Measurements from ENCODE around the gene ZNF579. TPM values are rescaled to one million over a fixed set of nuclear protein-coding genes. Genes with fewer than 3 reads are reported as not detected.

The ZNF579 gene
- total and polyA plus RNA-seq, 2 of the 13 experiments (the other 11 are each of a cell fraction or from before 2014, with no cell fraction given): 2.1 to 2.9 TPM

DNA sequence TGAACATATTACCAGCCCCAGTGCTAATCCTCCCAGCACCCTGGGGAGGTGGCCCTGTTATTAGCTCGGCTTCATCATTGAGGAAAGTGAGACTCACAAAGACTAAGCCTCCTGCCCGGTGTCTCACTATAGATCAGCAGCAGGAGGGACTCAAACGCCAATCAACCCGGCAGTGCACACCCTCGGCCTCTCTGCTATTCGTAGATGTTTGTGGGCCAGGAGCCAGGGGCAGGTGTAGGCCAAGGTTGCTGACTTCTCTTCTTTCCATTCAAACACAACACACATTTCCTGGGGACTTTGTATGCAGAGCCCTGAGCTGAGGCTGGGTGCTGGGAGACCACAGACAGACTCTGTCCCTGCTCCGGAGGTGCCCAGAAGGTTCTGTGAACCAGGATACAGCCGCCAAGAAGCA lies 25.9 kb downstream of the ZNF579 start:
- in situ Hi-C loops (cut with HindIII; ENCODE audit: extremely low pct_ligation_motif_present, low pct_unique_long_range_greater_than_20kb): no loop called here
- 4% methylated on average over 8 of the region's 8 CpGs for WGBS (ENCODE audit: low lambda C conversion rate)
- TF ChIP-seq SOX5 (CRISPR knock-in tag; IDR thresholded peaks at IDR 0.05; ENCODE audit: borderline replicate concordance): peak; percentile 32; the same call in 1 of the 2 replicates
- peak; percentile 55; the same call in 1 of the 2 replicates for TF ChIP-seq SALL1 (CRISPR knock-in tag; IDR thresholded peaks at IDR 0.05)
- TF ChIP-seq RXRA (CRISPR knock-in tag; IDR thresholded peaks at IDR 0.05): 0 out of 2 replicates have a peak, but pooled peaks have one; percentile 18
- TF ChIP-seq ZMYM2 (CRISPR knock-in tag; IDR thresholded peaks at IDR 0.05): no peak
- TF ChIP-seq ZNF446 (CRISPR knock-in tag; IDR thresholded peaks at IDR 0.05): no peak
- TF ChIP-seq RAD21 (CRISPR knock-in tag; IDR thresholded peaks at IDR 0.05): no peak
- TF ChIP-seq ZNF598 (CRISPR knock-in tag; IDR thresholded peaks at IDR 0.05; ENCODE audit: borderline replicate concordance): no peak
- TF ChIP-seq SIN3A (IDR thresholded peaks at IDR 0.05; ENCODE audit: borderline replicate concordance, low read depth, low read length): no peak
- TF ChIP-seq, protein P1, sequence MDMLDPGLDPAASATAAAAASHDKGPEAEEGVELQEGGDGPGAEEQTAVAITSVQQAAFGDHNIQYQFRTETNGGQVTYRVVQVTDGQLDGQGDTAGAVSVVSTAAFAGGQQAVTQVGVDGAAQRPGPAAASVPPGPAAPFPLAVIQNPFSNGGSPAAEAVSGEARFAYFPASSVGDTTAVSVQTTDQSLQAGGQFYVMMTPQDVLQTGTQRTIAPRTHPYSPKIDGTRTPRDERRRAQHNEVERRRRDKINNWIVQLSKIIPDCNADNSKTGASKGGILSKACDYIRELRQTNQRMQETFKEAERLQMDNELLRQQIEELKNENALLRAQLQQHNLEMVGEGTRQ (IDR thresholded peaks at IDR 0.05; ENCODE audit: low read depth, low read length): no peak
- TF ChIP-seq, protein P1 (CRISPR knock-in tag; IDR thresholded peaks at IDR 0.05; ENCODE audit: borderline replicate concordance): no peak
- TF ChIP-seq, protein P2, sequence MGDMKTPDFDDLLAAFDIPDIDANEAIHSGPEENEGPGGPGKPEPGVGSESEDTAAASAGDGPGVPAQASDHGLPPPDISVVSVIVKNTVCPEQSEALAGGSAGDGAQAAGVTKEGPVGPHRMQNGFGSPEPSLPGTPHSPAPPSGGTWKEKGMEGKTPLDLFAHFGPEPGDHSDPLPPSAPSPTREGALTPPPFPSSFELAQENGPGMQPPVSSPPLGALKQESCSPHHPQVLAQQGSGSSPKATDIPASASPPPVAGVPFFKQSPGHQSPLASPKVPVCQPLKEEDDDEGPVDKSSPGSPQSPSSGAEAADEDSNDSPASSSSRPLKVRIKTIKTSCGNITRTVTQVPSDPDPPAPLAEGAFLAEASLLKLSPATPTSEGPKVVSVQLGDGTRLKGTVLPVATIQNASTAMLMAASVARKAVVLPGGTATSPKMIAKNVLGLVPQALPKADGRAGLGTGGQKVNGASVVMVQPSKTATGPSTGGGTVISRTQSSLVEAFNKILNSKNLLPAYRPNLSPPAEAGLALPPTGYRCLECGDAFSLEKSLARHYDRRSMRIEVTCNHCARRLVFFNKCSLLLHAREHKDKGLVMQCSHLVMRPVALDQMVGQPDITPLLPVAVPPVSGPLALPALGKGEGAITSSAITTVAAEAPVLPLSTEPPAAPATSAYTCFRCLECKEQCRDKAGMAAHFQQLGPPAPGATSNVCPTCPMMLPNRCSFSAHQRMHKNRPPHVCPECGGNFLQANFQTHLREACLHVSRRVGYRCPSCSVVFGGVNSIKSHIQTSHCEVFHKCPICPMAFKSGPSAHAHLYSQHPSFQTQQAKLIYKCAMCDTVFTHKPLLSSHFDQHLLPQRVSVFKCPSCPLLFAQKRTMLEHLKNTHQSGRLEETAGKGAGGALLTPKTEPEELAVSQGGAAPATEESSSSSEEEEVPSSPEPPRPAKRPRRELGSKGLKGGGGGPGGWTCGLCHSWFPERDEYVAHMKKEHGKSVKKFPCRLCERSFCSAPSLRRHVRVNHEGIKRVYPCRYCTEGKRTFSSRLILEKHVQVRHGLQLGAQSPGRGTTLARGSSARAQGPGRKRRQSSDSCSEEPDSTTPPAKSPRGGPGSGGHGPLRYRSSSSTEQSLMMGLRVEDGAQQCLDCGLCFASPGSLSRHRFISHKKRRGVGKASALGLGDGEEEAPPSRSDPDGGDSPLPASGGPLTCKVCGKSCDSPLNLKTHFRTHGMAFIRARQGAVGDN (CRISPR knock-in tag; IDR thresholded peaks at IDR 0.05): peak; percentile 51
- TF ChIP-seq KDM3A (CRISPR knock-in tag; IDR thresholded peaks at IDR 0.05; ENCODE audit: low read depth): no peak
- TF ChIP-seq, protein P3, sequence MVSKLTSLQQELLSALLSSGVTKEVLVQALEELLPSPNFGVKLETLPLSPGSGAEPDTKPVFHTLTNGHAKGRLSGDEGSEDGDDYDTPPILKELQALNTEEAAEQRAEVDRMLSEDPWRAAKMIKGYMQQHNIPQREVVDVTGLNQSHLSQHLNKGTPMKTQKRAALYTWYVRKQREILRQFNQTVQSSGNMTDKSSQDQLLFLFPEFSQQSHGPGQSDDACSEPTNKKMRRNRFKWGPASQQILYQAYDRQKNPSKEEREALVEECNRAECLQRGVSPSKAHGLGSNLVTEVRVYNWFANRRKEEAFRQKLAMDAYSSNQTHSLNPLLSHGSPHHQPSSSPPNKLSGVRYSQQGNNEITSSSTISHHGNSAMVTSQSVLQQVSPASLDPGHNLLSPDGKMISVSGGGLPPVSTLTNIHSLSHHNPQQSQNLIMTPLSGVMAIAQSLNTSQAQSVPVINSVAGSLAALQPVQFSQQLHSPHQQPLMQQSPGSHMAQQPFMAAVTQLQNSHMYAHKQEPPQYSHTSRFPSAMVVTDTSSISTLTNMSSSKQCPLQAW (CRISPR knock-in tag; IDR thresholded peaks at IDR 0.05): no peak
- TF ChIP-seq BCL6 (CRISPR knock-in tag; IDR thresholded peaks at IDR 0.05): peak; percentile 50
- no peak; the same call in 1 of the 2 replicates for TF ChIP-seq GABPB1 (CRISPR knock-in tag; IDR thresholded peaks at IDR 0.05)
- no peak for TF ChIP-seq ZNF572 (CRISPR knock-in tag; IDR thresholded peaks at IDR 0.05)
- no peak for TF ChIP-seq MXD4 (CRISPR knock-in tag; IDR thresholded peaks at IDR 0.05)
- TF ChIP-seq ZNF207 (IDR thresholded peaks at IDR 0.05; ENCODE audit: borderline replicate concordance): no peak
- TF ChIP-seq ZNF441 (CRISPR knock-in tag; IDR thresholded peaks at IDR 0.05; ENCODE audit: borderline replicate concordance): no peak

More for the DNA sequence above, 25.9 kb downstream of the ZNF579 start:
- ChIA-PET POLR2A (interaction anchor here (0.7 kb wide), 1 partner anchor 8 kb away, joined by 3 read pairs; no protein-coding TSS in a partner anchor), CTCF (ENCODE audit: low intra/inter-chr PET ratio, low total read pairs) (no interaction called here)
- peak overlapping the region; percentile 39 for H3K27ac ChIP-seq (ENCODE audit: extremely low read length, insufficient read depth, low read length)
- peaks cover 59% of the 10 kb centered on the region for H3K4me1 ChIP-seq (ENCODE audit: insufficient read depth, low read length)
- no peaks in the 10 kb centered on the region for H3K9me3 ChIP-seq (ENCODE audit: low read length)
- peak overlapping the region in 1 of 3 experiments; percentile 17; a peak in 2 of 6 replicates for H3K4me3 ChIP-seq (replicated peaks in 1 of 3; ENCODE audit: insufficient read depth in 1 of 3, low read depth in 2 of 3, low read length in 3 of 3)
- DNase-seq (ENCODE audit: low spot score): peak; percentile 68
- H2AFZ ChIP-seq (ENCODE audit: low read length): no peak overlapping the region
- BruUV-seq (replicated peaks): no TSS peak
- no peaks in the 10 kb centered on the region for H4K20me1 ChIP-seq (ENCODE audit: insufficient read depth, low read length)
- no peaks in the 10 kb centered on the region for H3K79me2 ChIP-seq (ENCODE audit: insufficient read depth, low read length)
- H3K9ac ChIP-seq (ENCODE audit: insufficient read depth, low read depth, low read length): 0 out of 2 replicates have a peak overlapping the region, but pooled peaks have one; percentile 15
- H3K36me3 ChIP-seq (replicated peaks in 1 of 2; ENCODE audit: control insufficient read depth in 1 of 2, insufficient read depth in 2 of 2, low read length in 2 of 2): no peaks in the 10 kb centered on the region
- H3K27me3 ChIP-seq (ENCODE audit: control insufficient read depth in 1 of 2, insufficient read depth in 2 of 2, low read length in 2 of 2): no peaks in the 10 kb centered on the region
- peak overlapping the region; percentile 63 for H3K4me2 ChIP-seq (ENCODE audit: low read depth, low read length)
- intact Hi-C loops (cut with micrococcal nuclease; ENCODE audit: unreplicated experiment): loop anchor here (10.0 kb wide), 1 partner anchor 50 kb away; the partner anchor contains the start of genes ZNF524 and ZNF865
- ATAC-seq: peak; percentile 73
- FAIRE-seq: no peak
